Nephron progenitor cell (in vitro differentiated cells): ENCODE data around the gene RTL10.

ENCODE experiments used
- DNase-seq: peaks from one replicate; pipeline ENCODE4 v3.0.0; 2021
- H3K27ac Mint-ChIP-seq: 2 replicates; pipeline ENCODE4 v1.8.0; 2021; ENCODE audit warnings: mild to moderate bottlenecking, moderate library complexity, mixed read lengths
- H3K27me3 Mint-ChIP-seq: 2 replicates; pipeline ENCODE4 v1.8.0; 2021; ENCODE audit warnings: mild to moderate bottlenecking, low read depth, mixed read lengths; ENCODE audit not compliant: poor library complexity
- H3K36me3 Mint-ChIP-seq: 2 replicates; pipeline ENCODE4 v1.8.0; 2021; ENCODE audit warnings: low read depth, mixed read lengths
- H3K4me1 Mint-ChIP-seq: 2 replicates; pipeline ENCODE4 v1.8.0; 2021; ENCODE audit warnings: mixed read lengths
- H3K4me3 Mint-ChIP-seq: 2 replicates; pipeline ENCODE4 v1.8.0; 2021; ENCODE audit warnings: mild to moderate bottlenecking, moderate library complexity, mixed read lengths
- H3K9me3 Mint-ChIP-seq: 2 replicates; pipeline ENCODE4 v1.8.0; 2021; ENCODE audit warnings: mild to moderate bottlenecking, moderate library complexity, mixed read lengths
- TF ChIP-seq, protein P1 (sequence below): fragments of 200-600 bp; sonication (generic); IDR thresholded peaks from 2 replicates; pipeline ENCODE4 v1.5.0; 2021; ENCODE audit warnings: antibody characterized with exemption

RTL10 gene

DNA sequence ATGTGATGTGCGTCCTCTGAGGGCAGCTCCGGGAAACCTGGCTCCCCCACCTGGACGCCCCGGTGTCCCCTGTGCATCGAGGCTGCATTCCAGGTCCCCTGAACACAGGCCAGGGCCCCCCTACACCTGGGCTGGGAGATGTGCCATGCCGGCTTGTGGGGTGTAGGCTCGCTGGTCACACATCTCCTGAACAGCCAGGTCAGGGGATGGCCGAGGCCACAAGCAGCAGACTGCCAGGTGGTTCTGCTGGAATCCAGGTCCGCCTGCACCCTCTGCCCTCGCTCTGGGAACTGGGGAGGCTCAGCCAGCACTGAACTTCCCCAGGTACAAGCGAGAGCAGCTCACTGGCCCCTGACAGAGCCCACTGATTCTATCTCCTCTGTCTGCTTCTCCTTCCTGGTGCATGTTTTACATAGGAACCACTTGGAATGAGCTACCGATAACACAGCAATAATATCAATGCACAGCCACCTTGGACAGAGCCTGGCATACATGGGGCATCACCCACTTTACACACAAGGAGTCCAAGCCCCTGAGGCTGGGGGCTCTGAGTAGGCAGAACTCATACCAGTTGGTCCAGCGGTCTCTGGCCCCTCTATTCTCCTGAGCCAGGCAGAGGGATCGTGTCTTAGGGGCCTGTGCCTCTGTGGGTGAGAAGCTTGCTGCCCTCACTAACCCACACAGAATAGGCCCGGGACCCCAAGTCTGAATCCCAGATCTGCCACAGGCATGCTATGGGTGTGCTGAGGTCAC, 47.3 kb downstream of the RTL10 start:
- no peak overlapping the region for H3K4me3 Mint-ChIP-seq
- peaks cover 18% of the 10 kb centered on the region for H3K27me3 Mint-ChIP-seq
- H3K4me1 Mint-ChIP-seq: peaks cover 16% of the 10 kb centered on the region
- TF ChIP-seq, protein P1, sequence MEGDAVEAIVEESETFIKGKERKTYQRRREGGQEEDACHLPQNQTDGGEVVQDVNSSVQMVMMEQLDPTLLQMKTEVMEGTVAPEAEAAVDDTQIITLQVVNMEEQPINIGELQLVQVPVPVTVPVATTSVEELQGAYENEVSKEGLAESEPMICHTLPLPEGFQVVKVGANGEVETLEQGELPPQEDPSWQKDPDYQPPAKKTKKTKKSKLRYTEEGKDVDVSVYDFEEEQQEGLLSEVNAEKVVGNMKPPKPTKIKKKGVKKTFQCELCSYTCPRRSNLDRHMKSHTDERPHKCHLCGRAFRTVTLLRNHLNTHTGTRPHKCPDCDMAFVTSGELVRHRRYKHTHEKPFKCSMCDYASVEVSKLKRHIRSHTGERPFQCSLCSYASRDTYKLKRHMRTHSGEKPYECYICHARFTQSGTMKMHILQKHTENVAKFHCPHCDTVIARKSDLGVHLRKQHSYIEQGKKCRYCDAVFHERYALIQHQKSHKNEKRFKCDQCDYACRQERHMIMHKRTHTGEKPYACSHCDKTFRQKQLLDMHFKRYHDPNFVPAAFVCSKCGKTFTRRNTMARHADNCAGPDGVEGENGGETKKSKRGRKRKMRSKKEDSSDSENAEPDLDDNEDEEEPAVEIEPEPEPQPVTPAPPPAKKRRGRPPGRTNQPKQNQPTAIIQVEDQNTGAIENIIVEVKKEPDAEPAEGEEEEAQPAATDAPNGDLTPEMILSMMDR: no peak
- no peak overlapping the region for H3K27ac Mint-ChIP-seq
- H3K36me3 Mint-ChIP-seq: no peaks in the 10 kb centered on the region
- no peak for DNase-seq
- H3K9me3 Mint-ChIP-seq: no peaks in the 10 kb centered on the region

DNA sequence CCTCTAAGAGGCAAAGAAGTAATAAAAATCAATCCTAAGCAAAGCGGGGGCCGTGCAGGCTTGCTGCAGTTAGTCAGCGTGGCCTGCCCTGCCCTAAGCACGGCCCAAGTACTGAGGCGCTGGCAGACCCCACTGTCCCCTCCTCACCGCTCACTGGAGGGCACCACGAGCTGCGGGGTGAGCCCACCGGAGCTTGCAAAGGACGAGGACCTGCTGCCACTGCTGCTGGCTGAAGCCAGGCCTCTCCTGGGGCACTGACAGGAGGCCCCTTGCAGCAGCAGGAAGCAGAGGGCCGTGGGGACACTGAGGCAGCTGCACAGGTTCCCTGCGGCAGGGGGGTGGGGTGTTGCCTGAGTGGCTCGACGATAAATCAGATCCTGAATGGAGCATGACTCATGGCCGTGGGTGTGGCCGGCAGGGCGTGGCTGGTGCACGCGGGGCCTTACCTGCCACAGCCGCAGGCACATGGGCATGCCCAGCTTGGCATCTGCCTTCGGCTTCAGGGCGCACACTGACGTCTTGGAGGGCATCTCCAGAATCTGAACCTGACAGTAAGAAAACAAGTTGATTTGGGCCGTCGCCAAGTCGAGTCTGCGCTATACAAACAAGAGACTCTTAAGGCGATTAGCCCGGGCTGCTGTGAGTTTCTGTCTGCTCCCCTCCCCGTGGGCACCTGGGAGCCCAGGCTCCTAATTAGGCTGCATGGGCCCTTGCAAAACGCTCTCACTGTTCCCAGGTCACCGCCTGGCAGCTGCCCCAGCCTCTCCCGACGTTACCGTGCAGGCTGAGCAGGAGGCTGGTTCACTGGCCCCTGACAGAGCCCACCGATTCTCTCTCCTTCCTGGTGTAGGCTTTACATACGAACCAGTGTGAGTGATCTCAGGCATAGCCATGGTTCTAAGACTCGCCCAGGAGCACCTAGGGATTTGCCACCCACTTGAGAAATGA, 48.2 kb downstream of the RTL10 start:
- Mint-ChIP-seq H3K4me1 (peaks cover 24% of the 10 kb centered on the region), H3K36me3 (no peaks in the 10 kb centered on the region), H3K4me3 (no peak overlapping the region), H3K27me3 (peaks cover 18% of the 10 kb centered on the region), H3K9me3 (no peaks in the 10 kb centered on the region), H3K27ac (no peak overlapping the region)
- TF ChIP-seq, protein P1: no peak
- DNase-seq: no peak

DNA sequence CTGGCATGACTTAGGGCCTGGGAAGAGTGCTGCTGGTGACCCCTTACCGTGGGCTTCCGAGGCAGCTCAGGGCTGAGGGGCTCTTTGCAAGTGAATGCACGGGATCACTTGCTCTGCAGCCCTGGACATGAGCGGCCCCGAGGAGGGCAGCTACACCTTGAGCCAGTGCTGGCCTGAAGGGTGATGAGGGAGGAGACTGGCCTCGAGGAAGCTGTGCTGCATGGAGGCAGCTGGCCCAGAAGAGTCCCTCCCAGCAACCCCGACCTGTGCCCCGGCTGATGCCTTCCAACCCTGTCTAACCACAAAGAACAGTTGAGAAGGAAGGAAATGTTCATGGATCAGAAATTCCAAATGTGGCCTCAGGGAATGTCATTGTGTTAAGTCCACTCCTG, 48.9 kb downstream of the RTL10 start:
- Mint-ChIP-seq H3K4me3 (no peak overlapping the region), H3K4me1 (peaks cover 25% of the 10 kb centered on the region), H3K27me3 (peaks cover 18% of the 10 kb centered on the region), H3K27ac (no peak overlapping the region), H3K36me3 (no peaks in the 10 kb centered on the region), H3K9me3 (no peaks in the 10 kb centered on the region)
- no peak for DNase-seq
- TF ChIP-seq, protein P1: no peak
